Trophoblast cell (in vitro differentiated cells and primary cell): ENCODE data around the gene MAGEC2.

Source experiments
- DNase-seq, 2 donors: peaks; one replicate each; pipeline ENCODE4 v3.0.0-alpha.2; 2016
- H2AFZ ChIP-seq: 2 replicates; pipeline ENCODE4 v1.6.1; 2013; ENCODE audit warnings: low read length, moderate library complexity, mild to moderate bottlenecking; ENCODE audit not compliant: insufficient read depth, poor library complexity
- H2AK5ac ChIP-seq: 2 replicates; pipeline ENCODE4 v1.6.1; 2013; ENCODE audit warnings: mild to moderate bottlenecking, low read length
- H2BK120ac ChIP-seq: 2 replicates; pipeline ENCODE4 v1.6.1; 2013; ENCODE audit warnings: low read length, mild to moderate bottlenecking, moderate library complexity; ENCODE audit not compliant: insufficient read depth, poor library complexity
- H2BK12ac ChIP-seq: 2 replicates; pipeline ENCODE4 v1.6.1; 2013; ENCODE audit warnings: mild to moderate bottlenecking, low read length, moderate library complexity
- H2BK5ac ChIP-seq: 2 replicates; pipeline ENCODE4 v1.6.1; 2013; ENCODE audit warnings: low read length, low read depth, moderate library complexity, mild to moderate bottlenecking; ENCODE audit not compliant: poor library complexity
- H3K14ac ChIP-seq: 2 replicates; pipeline ENCODE4 v1.6.1; 2013; ENCODE audit warnings: mild to moderate bottlenecking, low read length
- H3K18ac ChIP-seq: 2 replicates; pipeline ENCODE4 v1.6.1; 2013; ENCODE audit warnings: mild to moderate bottlenecking, low read length
- H3K23ac ChIP-seq: 2 replicates; pipeline ENCODE4 v1.6.1; 2013; ENCODE audit warnings: low read length
- H3K27ac ChIP-seq: 2 replicates; pipeline ENCODE4 v1.5.1; 2013; ENCODE audit warnings: low read depth, mild to moderate bottlenecking, inconsistent platforms, low read length, moderate library complexity
- H3K27me3 ChIP-seq: 2 replicates; pipeline ENCODE4 v1.6.1; 2013; ENCODE audit warnings: inconsistent platforms, mild to moderate bottlenecking, low read length, moderate library complexity; ENCODE audit not compliant: insufficient read depth
- H3K36me3 ChIP-seq, 2 experiments: 1 replicate in 1 of 2; 2 replicates in 1 of 2; pipeline ENCODE4 v1.6.1; 2013; ENCODE audit warnings: low read length in 2 of 2, mild to moderate bottlenecking in 2 of 2, moderate library complexity in 1 of 2; ENCODE audit not compliant: insufficient read depth in 2 of 2, control insufficient read depth in 1 of 2
- H3K4ac ChIP-seq: 2 replicates; pipeline ENCODE4 v1.6.1; 2013; ENCODE audit warnings: low read depth, mild to moderate bottlenecking, low read length, moderate library complexity
- H3K4me1 ChIP-seq, 2 experiments: 1 replicate in 1 of 2; 2 replicates in 1 of 2; pipeline ENCODE4 v1.6.1; 2013; ENCODE audit warnings: low read length in 2 of 2, mild to moderate bottlenecking in 2 of 2, moderate library complexity in 1 of 2; ENCODE audit not compliant: insufficient read depth in 2 of 2, control insufficient read depth in 1 of 2
- H3K4me2 ChIP-seq: 2 replicates; pipeline ENCODE4 v1.6.1; 2013; ENCODE audit warnings: inconsistent platforms, mild to moderate bottlenecking, low read length, moderate library complexity
- H3K4me3 ChIP-seq: 2 replicates; pipeline ENCODE4 v1.5.1; 2013; ENCODE audit warnings: mild to moderate bottlenecking, low read depth, low read length, inconsistent platforms
- H3K79me1 ChIP-seq: one replicate; pipeline ENCODE4 v1.6.1; 2013; ENCODE audit warnings: low read length
- H3K79me2 ChIP-seq: 2 replicates; pipeline ENCODE4 v1.6.1; 2013; ENCODE audit warnings: low read length, mild to moderate bottlenecking; ENCODE audit not compliant: control insufficient read depth, insufficient read depth, poor library complexity
- H3K9ac ChIP-seq: 2 replicates; pipeline ENCODE4 v1.6.1; 2013; ENCODE audit warnings: mild to moderate bottlenecking, low read length
- H3K9me3 ChIP-seq: 2 replicates; pipeline ENCODE4 v1.6.1; 2013; ENCODE audit warnings: low read depth, mild to moderate bottlenecking, control low read depth, inconsistent platforms, low read length; ENCODE audit not compliant: insufficient read depth
- H4K12ac ChIP-seq: 2 replicates; pipeline ENCODE4 v1.6.1; 2013; ENCODE audit warnings: low read depth, mild to moderate bottlenecking, low read length, moderate library complexity
- H4K8ac ChIP-seq: 2 replicates; pipeline ENCODE4 v1.6.1; 2013; ENCODE audit warnings: low read depth, mild to moderate bottlenecking, low read length, moderate library complexity
- H4K91ac ChIP-seq: one replicate; pipeline ENCODE4 v1.6.1; 2013; ENCODE audit warnings: low read depth, mild to moderate bottlenecking, low read length, moderate library complexity
- WGBS: extraction: QIAGEN DNeasy Blood & Tissue Kit; methylation state at CpG from one replicate; pipeline ENCODE4 v1.1.7; 2013; ENCODE audit warnings: missing lambda C conversion rate; ENCODE audit not compliant: insufficient read length, insufficient coverage; ENCODE audit errors: extremely low coverage; 5-methylcytosine and 5-hydroxymethylcytosine counted together

MAGEC2 gene

DNA sequence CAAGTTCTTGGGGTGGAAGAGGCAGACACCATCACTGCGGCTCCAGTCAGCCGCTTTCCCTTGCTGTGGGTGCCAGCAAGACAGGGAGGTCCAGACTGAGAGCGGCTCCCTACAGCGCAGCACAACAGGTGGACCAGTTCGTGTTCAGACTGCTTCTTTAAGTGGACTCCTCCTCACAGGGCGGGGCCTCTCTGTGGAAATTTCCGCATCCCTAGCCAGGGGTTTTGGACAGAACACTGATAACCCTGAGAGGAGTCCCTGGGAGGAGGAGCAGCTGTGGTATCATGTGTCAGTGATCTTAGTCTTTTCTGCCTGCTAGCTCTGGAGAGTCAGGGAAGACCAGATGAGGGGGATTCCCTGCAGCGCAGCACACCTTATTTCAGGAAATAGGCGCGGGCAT is 48.5 kb downstream of the MAGEC2 start:
- Histone ChIP-seq H3K23ac (no peak overlapping the region), H3K18ac (no peak overlapping the region), H3K14ac (no peak overlapping the region), H3K27ac (no peak overlapping the region), H3K4me1 (no peaks in the 10 kb centered on the region), H4K91ac (no peak overlapping the region), H3K4ac (no peak overlapping the region), H3K27me3 (no peaks in the 10 kb centered on the region), H2BK12ac (no peak overlapping the region), H4K12ac (no peak overlapping the region), H3K79me1 (no peaks in the 10 kb centered on the region), H4K8ac (no peak overlapping the region), H2AK5ac (no peak overlapping the region), H3K79me2 (no peaks in the 10 kb centered on the region), H3K4me3 (no peak overlapping the region), H3K9ac (no peak overlapping the region), H3K9me3 (no peaks in the 10 kb centered on the region), H2AFZ (no peak overlapping the region), H2BK5ac (no peak overlapping the region), H3K4me2 (no peak overlapping the region), H2BK120ac (no peak overlapping the region), H3K36me3 (no peaks in the 10 kb centered on the region)
- no CpG with 5 or more reads among the region's 10 CpGs for WGBS
- DNase-seq: no peak
